H1 (cell line): Measurements from ENCODE around the gene DHRS3. TPM values are rescaled to one million over a fixed set of nuclear protein-coding genes. Genes with fewer than 3 reads are reported as not detected.

ENCODE experiments used
- KDM4A ChIP-seq: IDR thresholded peaks from one replicate; pipeline ENCODE4 v1.7.1; 2012; ENCODE audit warnings: low read depth, mild to moderate bottlenecking, moderate library complexity, low read length, inconsistent platforms; ENCODE audit not compliant: severe bottlenecking
- SP1 ChIP-seq: IDR thresholded peaks from 2 replicates; pipeline ENCODE4 v1.6.1; 2011; ENCODE audit warnings: low read depth, low read length
- TEAD4 ChIP-seq: IDR thresholded peaks from 2 replicates; pipeline ENCODE4 v1.6.1; 2012; ENCODE audit warnings: low read depth, low read length, inconsistent platforms, mixed read lengths
- polyA plus RNA-seq, 7 experiments: library from polyadenylated mRNA; depleted of rRNA in 3 of 7; stranded (reverse) in 5 of 7; unstranded in 2 of 7; fragments of >200 nt in 5 of 7; fragments of 200-250 nt in 2 of 7; gene quantifications; 1 replicate in 5 of 7; 2 replicates in 1 of 7; 4 replicates in 1 of 7; pipeline versions ENCODE4 v1.2.1 to v1.2.3, GENCODE V29; 2011 to 2013; ENCODE audit warnings: missing spikeins in 2 of 7, mixed read lengths in 2 of 7
- total RNA-seq: library from RNA; stranded (reverse); fragmentation: NEBNext Ultra II Directional; extraction: Animal tissue kit (Norgen Biotek cat#: 25700); gene quantifications from 2 replicates; pipeline ENCODE4 v1.2.1, GENCODE V29; 2021
- TF ChIP-seq, protein P1 (sequence below): fragments of 300-600 bp; sonication (generic); IDR thresholded peaks from 2 replicates; pipeline ENCODE4 v1.7.1; 2012; ENCODE audit warnings: low read length, moderate library complexity, mild to moderate bottlenecking, inconsistent platforms; ENCODE audit not compliant: insufficient replicate concordance

Gene DHRS3
- total and polyA plus RNA-seq, 2 of the 8 experiments (the other 6 are each of a cell fraction or from before 2014, with no cell fraction given), result 32.5 to 36.4 TPM

GRCh38 chr1:12542138-12542465 is 75.9 kb downstream of the DHRS3 start (continued):
- TF ChIP-seq, protein P1, sequence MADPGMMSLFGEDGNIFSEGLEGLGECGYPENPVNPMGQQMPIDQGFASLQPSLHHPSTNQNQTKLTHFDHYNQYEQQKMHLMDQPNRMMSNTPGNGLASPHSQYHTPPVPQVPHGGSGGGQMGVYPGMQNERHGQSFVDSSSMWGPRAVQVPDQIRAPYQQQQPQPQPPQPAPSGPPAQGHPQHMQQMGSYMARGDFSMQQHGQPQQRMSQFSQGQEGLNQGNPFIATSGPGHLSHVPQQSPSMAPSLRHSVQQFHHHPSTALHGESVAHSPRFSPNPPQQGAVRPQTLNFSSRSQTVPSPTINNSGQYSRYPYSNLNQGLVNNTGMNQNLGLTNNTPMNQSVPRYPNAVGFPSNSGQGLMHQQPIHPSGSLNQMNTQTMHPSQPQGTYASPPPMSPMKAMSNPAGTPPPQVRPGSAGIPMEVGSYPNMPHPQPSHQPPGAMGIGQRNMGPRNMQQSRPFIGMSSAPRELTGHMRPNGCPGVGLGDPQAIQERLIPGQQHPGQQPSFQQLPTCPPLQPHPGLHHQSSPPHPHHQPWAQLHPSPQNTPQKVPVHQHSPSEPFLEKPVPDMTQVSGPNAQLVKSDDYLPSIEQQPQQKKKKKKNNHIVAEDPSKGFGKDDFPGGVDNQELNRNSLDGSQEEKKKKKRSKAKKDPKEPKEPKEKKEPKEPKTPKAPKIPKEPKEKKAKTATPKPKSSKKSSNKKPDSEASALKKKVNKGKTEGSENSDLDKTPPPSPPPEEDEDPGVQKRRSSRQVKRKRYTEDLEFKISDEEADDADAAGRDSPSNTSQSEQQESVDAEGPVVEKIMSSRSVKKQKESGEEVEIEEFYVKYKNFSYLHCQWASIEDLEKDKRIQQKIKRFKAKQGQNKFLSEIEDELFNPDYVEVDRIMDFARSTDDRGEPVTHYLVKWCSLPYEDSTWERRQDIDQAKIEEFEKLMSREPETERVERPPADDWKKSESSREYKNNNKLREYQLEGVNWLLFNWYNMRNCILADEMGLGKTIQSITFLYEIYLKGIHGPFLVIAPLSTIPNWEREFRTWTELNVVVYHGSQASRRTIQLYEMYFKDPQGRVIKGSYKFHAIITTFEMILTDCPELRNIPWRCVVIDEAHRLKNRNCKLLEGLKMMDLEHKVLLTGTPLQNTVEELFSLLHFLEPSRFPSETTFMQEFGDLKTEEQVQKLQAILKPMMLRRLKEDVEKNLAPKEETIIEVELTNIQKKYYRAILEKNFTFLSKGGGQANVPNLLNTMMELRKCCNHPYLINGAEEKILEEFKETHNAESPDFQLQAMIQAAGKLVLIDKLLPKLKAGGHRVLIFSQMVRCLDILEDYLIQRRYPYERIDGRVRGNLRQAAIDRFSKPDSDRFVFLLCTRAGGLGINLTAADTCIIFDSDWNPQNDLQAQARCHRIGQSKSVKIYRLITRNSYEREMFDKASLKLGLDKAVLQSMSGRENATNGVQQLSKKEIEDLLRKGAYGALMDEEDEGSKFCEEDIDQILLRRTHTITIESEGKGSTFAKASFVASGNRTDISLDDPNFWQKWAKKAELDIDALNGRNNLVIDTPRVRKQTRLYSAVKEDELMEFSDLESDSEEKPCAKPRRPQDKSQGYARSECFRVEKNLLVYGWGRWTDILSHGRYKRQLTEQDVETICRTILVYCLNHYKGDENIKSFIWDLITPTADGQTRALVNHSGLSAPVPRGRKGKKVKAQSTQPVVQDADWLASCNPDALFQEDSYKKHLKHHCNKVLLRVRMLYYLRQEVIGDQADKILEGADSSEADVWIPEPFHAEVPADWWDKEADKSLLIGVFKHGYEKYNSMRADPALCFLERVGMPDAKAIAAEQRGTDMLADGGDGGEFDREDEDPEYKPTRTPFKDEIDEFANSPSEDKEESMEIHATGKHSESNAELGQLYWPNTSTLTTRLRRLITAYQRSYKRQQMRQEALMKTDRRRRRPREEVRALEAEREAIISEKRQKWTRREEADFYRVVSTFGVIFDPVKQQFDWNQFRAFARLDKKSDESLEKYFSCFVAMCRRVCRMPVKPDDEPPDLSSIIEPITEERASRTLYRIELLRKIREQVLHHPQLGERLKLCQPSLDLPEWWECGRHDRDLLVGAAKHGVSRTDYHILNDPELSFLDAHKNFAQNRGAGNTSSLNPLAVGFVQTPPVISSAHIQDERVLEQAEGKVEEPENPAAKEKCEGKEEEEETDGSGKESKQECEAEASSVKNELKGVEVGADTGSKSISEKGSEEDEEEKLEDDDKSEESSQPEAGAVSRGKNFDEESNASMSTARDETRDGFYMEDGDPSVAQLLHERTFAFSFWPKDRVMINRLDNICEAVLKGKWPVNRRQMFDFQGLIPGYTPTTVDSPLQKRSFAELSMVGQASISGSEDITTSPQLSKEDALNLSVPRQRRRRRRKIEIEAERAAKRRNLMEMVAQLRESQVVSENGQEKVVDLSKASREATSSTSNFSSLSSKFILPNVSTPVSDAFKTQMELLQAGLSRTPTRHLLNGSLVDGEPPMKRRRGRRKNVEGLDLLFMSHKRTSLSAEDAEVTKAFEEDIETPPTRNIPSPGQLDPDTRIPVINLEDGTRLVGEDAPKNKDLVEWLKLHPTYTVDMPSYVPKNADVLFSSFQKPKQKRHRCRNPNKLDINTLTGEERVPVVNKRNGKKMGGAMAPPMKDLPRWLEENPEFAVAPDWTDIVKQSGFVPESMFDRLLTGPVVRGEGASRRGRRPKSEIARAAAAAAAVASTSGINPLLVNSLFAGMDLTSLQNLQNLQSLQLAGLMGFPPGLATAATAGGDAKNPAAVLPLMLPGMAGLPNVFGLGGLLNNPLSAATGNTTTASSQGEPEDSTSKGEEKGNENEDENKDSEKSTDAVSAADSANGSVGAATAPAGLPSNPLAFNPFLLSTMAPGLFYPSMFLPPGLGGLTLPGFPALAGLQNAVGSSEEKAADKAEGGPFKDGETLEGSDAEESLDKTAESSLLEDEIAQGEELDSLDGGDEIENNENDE, result no peak
- no peak for TF ChIP-seq KDM4A
- TF ChIP-seq SP1, result no peak
- TF ChIP-seq TEAD4, result no peak
- TF ChIP-seq, all 59 proteins: peak for 0
